Activated CD4-positive, CD25-positive, alpha-beta regulatory T cell (primary cell): ENCODE results near the gene NPHP3.
"Not testable (repeated sequence)": the region's sequence is repeated elsewhere in the genome, so short reads cannot be mapped to it uniquely, and the experiment has no call there.

Experiments used
- DNase-seq, 4 experiments: peaks; one replicate each; lab custom pipeline; 2025; lab: John Stamatoyannopoulos, UW

NPHP3 gene

DNA sequence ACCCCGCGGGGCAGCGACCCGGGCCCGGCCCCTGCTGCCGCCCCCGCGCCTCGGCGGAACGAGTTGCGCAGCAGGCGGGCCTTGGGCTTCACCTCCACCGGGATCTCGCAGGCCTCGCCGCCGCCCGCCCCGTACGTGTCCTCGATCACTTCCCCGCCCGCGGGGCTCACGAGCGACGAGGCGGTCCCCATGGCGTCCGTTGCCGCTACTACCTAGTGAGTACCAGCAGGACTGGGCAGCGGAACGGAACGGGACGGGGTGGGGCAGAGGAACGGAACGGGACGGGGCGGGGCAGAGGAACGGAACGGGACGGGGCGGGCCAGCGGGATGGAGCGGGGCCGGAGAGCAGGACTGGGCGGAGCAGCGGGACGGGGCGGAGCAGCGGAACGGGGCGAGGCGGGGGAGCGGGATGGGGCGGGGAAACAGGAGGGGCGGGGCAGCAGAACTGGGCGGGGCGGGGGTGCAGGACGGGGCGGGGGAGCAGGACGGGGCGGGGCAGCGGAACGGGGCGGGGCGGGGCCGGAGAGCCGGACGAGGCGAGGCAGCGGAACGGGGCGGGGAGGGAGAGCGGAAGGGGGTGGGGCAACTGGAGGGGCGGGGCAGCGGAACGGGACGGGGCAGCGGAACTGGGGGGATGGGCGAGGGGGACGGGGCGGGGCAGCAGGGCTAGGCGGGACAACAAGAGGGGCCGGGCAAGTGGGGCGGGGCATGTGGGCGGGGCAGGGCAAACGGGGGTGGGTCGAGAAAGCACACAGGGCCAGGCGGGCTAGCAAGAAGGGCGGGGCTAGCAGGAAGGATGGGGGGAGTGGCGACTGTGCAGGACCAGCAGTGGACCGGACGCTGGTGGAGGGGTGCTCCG lies at the start of gene NPHP3:
TSS of gene NPHP3 (minus strand) at position 245 of the 859 bp plus-strand sequence. CDS start at position 191, 54 bp downstream.
- DNase-seq = peak; percentile 99

- no peak for DNase-seq
These were observed 36.5 kb upstream of the NPHP3 start for GRCh38 chr3:132758740-132759139.

DNA sequence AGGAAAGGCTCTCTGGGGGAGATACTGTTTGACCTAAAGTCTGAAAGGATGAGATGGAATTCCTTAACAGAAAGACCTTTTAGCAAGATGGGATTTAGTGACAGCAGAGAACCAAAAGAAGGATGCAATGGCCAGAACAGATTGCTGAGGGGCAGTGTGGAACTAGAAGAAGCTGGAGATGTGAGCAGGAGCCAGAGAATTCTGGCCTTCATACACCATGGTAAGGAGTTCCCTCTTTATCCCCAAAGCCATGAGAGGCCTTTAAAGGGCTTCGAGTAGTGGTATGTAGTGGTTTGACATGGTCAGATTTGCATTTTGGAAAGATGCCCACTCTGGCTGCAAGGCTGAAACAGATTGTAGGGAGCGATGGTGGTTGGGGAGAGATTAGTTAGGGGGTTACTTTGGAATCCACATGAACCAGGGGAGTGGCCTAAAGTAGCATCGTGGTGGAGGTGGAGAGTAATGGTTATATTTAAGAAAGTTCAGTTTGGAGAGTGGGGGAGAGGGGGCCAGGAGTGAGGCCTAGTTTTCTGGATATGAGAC lies 34.0 kb upstream of the NPHP3 start:
- no peak for DNase-seq

DNA sequence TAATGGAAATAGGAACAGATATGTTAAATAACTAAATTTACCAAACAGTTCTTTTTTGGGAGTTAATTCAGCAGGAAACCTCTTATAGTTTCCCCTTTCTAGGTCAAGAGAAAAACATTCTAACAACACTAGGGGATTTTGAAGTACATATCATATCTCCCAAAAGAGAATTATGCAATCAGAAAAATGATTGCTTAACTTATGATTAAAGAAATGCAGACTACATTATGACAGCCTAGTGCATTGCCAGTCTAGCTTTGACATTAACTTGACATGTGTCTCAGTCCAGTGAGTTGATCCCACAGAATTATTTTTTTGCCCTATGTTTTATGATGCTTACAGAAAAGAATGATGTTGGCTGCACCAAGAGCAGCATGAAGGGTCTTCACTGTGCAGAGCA lies 31.7 kb upstream of the NPHP3 start:
- no peak for DNase-seq

DNA sequence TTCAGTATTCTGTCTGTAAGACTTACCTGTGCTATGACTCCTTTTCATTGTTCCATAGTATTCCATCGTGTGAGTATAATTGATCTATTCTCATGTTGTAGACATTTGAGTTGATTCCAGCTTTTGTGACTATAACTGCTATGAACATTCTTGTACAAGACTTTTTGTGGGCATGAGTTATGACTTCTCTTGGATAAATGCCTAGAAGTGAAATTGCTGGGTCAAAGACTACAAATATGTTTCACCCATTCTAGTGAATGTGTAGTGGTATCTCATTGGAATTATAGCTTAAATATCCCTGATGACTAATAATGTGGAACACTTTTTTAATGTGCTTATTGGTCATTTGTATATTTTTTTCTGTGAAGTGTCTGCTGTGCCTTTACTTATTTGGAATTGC lies 27.6 kb upstream of the NPHP3 start:
- DNase-seq = no peak

DNA sequence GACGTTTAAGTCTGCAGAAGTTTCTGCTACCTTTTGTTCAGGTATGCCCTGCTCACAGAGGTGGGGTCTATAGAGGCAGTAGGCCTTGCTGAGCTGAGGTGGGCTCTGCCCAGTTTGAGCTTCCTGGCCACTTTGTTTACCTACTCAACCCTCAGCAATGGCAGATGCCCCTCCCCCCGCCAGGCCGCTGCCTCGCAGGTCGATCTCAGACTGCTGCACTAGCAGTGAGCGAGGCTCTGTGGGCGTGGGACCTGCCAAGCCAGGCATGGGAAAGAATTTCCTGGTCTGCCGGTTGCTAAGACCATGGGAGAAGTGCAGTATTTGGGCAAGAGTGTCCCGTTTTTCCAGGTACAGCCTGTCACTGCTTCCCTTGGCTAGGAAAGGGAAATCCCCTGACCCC lies 24.5 kb upstream of the NPHP3 start:
- not testable (repeated sequence) for DNase-seq

DNA sequence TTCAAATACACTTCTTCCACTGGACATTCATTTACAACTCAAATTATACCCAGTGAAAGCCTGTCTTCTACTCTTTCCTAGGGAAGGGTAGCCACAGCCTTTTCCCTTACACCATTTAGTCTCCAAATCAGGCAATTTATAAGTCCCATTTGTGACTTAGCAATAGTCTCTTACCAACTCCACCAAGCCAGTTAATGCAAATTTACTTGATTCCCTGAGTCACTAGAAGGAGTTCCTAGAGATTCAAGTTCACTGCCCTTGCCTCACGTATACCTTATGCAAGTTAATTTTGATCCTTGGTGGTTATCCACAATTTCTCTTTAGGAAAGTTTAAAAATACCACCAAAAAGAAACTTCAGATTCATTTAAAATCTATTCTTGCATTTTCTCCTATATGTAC lies 16.1 kb upstream of the NPHP3 start:
- no peak for DNase-seq

- DNase-seq = no peak
These were observed 13.4 kb upstream of the NPHP3 start for GRCh38 chr3:132735589-132735988.

DNA sequence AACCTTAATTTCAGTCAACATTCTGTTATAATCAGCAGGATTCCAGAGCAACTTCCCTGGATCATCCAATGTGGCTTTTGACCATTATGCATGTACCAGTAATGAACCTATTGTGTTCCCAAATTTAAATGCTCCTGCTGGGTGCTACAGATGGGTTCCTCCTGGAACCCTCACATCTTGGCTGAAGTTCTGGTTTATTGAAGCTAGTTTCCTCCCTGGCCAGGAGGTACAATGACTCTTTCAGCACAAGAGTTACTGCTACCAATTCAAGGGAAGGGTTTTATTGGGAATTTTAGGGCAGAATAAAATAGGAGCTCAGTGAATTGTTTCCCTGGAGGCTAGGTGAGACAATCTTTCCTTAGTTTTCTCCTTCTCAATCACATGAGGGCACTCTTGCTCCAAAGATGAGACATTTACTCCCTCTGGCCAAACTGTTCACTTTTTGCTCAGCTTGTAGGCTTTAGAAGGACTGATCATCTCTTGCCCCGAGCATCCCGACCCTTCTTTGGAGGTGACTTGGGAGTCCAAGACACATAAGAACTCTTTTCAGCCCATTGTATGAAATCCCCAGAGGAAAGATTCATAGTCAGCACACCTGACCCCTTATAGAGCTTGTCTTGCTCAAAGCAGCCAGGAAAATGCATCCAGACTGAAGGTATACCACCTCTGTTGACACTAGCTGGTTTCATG lies 8.8 kb upstream of the NPHP3 start:
- DNase-seq = no peak

DNA sequence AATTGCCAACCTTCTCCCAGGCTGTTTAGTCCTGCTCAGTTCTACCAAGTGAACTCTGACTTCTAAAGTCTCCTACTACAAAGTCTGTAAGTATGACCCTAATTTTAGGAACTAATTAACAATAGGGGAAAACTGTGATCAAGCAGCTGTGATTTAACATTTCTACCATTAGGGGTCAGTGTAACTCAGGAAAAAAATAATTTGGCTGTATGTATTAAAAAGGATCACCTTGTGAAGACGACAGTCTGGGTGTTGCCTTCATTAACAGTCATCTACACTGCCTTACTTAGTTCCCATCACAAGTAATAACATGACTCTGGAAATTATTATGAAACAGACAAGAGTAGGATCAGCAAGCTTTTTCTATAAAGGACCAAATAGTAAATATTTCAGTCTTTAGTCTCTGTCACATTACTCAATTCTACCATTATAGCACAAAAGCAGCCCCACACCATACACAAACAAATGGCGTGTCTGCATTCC lies 4.2 kb upstream of the NPHP3 start:
- DNase-seq = no peak

DNA sequence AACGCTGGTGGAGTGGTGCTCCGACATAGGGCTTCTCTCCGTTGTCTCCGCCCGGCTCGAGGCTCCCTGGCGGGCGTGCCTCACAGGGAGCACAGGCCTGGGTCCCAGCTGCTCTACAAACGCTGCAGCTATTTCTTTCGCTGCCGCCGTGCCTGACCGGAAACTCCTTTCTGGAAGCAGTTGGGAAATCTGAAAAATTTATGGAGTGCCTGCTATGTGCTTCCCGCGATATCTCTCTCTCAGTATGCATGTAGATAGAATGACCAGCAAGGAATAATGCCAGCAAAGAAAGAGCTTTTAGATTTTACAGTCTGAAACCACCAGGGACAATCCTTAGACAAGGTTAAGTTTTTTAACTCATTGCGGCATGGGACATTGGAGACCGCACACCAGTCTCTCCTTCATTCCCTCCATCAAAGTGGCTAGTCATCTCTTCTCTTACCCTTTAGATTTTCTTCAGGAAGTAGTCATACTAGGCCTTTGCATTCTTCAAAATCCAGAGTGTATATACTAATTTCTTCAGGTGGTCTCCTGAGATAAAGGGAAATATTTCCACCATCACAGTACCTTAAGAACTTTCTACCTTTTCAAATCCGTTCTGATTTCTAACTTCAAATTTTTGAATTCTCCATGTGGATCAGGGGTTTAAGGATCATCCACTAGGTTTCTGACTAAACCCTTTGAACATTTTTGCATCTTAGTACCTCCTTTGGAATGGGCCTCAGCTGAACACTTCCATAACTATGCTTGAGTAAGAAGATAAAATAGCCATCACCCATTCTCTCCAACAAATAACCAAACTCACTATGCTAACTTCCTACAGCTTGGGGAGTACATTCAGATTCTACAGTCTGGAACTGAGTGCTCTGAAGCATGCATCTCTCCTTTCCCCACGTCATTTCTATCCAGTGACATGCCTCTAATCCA lies 1.1 kb upstream of the NPHP3 start:
- DNase-seq = no peak

GRCh38 chr3:132721479-132722164 lies 587 bp downstream of the NPHP3 start:
- peak in 2 of 4 experiments; percentile 15 to 31 for DNase-seq

DNA sequence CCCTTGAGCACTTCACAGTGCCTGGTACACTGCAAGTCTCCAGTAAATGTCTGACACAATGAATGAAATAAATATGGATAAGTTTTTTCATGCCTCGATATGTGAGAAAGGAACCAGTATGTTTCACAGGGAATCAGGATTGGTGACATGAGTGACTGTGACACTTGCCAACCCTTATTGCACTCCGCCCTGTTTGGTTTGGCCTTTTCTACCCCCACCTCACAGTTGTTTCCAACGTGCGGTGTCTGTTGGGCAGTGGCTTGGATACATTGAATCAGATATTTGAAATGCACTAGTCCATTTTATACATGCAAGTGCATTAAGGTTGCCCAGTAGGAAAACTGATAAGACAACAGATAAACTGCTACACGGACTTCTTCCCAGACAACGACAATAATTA lies 2.0 kb downstream of the NPHP3 start:
- no peak for DNase-seq

- no peak for DNase-seq
These were observed 5.8 kb downstream of the NPHP3 start for GRCh38 chr3:132716372-132716771.

DNA sequence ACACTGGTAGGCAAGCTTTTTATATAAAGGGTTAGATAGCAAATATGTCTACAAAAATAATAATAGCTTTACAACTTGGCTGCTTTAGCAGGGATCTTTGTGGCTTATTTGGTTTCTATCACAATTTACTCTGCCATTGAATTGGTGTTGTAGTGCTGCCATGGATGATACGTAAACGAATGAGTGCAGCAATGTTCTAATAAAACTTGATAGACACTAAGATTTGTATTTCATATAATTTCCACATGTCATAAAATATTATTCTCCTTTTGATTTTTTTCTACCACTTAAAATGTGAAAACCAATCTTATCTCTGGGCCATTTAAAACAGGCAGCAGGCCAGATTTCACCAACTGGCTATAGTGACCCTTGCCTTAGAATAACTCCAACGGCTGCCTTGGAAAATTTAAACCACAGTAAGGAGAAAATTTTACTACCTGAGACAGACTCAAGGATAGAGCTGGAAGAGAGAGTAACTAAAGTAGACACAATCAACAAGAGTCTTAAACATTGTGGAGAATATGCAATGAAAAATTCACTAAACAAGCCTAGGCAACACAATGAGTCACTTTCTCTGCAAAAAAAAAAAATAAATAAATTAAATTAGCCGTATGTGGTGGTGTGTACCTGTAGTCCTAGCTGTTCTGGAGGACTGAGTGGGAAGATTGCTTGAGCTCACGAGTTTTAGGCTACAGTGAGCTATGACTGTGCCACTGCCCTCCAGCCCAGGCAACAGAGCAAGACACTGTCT lies 8.1 kb downstream of the NPHP3 start:
- DNase-seq = no peak

DNA sequence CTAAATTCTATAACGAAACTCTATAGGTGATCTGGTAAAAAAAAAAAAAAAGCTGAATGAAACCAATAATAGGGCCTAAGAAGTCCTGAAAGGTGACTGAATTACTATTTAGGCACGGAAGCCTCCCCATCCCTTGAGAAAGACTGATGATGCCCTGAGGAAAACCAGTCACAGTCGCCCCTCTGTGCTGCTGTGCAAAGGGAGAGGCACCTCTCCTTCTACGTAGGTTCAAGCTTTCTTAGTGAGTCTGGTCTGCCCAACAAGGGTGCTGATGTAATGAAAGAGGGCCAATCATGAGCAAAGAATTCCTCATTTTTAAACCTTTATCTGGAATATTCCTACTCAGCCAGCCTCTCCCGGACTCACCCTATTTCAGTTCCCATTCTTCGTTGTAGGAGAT lies 11.9 kb downstream of the NPHP3 start:
- DNase-seq = no peak

DNA sequence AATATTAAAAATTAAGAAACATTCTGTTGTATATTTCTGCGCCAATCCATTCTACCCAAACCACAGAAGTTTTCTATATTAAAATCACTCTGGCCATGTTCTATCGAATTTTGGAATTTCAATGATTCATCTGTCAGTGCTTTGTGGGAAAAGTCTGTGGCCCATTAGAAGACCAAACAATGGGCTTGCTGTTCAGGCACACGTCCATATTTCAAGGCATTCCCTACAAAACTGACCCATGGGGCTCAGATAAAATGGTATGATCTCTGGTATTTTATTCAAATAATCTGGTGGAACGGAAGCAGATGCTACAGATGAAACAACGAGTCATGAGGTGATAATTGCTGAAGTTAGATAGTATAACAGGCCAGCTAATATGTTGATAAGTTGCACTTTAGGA lies 12.4 kb downstream of the NPHP3 start:
- DNase-seq = no peak

GRCh38 chr3:132703733-132704132 lies 18.5 kb downstream of the NPHP3 start:
- DNase-seq = no peak

DNA sequence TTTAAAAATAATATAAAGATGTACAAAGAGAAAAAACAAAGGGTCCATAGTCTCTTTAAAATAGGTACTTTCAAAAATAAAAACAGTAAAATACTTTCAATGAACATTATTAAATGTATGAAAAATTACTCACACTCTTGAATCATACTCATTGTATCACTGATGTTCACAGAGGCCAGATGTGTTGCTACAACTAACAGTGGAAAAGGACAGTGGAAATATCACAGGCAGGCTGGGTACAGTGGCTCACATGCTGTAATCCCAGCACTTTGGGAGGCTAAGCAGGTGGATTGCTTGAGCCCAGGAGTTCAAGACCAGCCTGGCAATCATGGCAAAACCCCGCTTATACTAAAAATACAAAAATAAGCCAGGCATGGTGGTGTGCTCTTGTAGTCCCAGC lies 26.8 kb downstream of the NPHP3 start:
- no peak for DNase-seq

GRCh38 chr3:132694991-132695390 lies 27.2 kb downstream of the NPHP3 start:
- DNase-seq = no peak

GRCh38 chr3:132690040-132690439 lies 32.2 kb downstream of the NPHP3 start:
- no peak for DNase-seq
